ENCODE results near the gene NEK8. TPM values are rescaled to one million over a fixed set of nuclear protein-coding genes. Genes with fewer than 3 reads are reported as not detected.
A peak's percentile ranks its signal among the peaks of the same experiment; 100 is the strongest.

Gene NEK8
- total RNA-seq, 3 donors from 2014 or later (not counting 1 experiment from before 2014, with no cell fraction given): 5.9 to 7.4 (median 6.8) TPM

DNA sequence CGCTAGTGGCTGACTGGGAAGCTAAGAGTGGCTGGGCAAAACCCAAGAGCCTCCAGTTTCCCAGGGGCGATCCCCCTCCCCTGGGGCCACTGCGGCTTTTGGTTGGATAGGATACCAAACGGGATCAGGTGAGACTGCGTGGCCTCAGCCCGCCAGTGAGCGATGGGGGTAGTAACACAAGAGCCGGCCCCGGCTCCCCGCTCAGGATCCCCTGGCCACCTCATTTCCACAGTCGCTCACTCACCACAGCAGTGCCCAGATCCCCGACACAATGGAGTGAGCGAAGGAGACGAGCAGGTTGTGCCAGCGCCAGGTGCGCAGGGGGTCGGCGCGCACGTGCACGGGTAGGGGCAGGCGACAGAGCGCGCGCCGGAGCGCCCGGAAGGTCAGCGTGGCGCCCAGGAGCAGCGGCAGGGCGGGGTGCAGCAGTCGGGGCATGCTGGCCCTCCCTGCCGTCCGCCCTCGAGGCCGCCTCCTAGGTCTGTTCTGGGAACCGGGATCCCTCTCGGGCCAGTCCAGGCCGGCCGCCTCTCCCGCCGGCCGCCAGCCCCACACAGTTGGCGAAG is 2.8 kb upstream of the NEK8 start:
- H3K27me3 ChIP-seq (ENCODE audit: control insufficient read depth, insufficient read depth, low read length): no peaks in the 10 kb centered on the region
- peaks cover 41% of the 10 kb centered on the region for H3K36me3 ChIP-seq (ENCODE audit: control insufficient read depth, insufficient read depth, low read length)
- no peak overlapping the region for H3K27ac ChIP-seq (ENCODE audit: low read length)
- peaks cover 61% of the 10 kb centered on the region for H3K4me1 ChIP-seq (ENCODE audit: control insufficient read depth, insufficient read depth, low read length)
- no peaks in the 10 kb centered on the region for H3K9me3 ChIP-seq (ENCODE audit: control insufficient read depth, insufficient read depth, low read length)
- TF ChIP-seq, protein P1, sequence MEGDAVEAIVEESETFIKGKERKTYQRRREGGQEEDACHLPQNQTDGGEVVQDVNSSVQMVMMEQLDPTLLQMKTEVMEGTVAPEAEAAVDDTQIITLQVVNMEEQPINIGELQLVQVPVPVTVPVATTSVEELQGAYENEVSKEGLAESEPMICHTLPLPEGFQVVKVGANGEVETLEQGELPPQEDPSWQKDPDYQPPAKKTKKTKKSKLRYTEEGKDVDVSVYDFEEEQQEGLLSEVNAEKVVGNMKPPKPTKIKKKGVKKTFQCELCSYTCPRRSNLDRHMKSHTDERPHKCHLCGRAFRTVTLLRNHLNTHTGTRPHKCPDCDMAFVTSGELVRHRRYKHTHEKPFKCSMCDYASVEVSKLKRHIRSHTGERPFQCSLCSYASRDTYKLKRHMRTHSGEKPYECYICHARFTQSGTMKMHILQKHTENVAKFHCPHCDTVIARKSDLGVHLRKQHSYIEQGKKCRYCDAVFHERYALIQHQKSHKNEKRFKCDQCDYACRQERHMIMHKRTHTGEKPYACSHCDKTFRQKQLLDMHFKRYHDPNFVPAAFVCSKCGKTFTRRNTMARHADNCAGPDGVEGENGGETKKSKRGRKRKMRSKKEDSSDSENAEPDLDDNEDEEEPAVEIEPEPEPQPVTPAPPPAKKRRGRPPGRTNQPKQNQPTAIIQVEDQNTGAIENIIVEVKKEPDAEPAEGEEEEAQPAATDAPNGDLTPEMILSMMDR (IDR thresholded peaks at IDR 0.05): no peak
- ATAC-seq: no peak
- H3K4me3 ChIP-seq (ENCODE audit: low read length): peak overlapping the region; percentile 14
- 3% methylated on average over 45 of the region's 45 CpGs for WGBS (ENCODE audit: insufficient coverage)
- H3K9me3 Mint-ChIP-seq: no peaks in the 10 kb centered on the region
- DNase-seq: no peak
- peaks cover 42% of the 10 kb centered on the region in 2 donors for H3K4me1 Mint-ChIP-seq
- peak overlapping the region; percentile 80 for H3K4me3 Mint-ChIP-seq
- H3K27me3 Mint-ChIP-seq (ENCODE audit: low read depth in 2 of 2): no peaks in the 10 kb centered on the region
- intact Hi-C loops (cut with micrococcal nuclease): loop anchor here (2.0 to 5.0 kb wide), 4 partner anchors 37 to 567 kb away; partner anchors contain the start of genes FLOT2 and NUFIP2
- no peaks in the 10 kb centered on the region for H3K36me3 Mint-ChIP-seq
- H3K27ac Mint-ChIP-seq: peak overlapping the region; percentile 36 to 63

DNA sequence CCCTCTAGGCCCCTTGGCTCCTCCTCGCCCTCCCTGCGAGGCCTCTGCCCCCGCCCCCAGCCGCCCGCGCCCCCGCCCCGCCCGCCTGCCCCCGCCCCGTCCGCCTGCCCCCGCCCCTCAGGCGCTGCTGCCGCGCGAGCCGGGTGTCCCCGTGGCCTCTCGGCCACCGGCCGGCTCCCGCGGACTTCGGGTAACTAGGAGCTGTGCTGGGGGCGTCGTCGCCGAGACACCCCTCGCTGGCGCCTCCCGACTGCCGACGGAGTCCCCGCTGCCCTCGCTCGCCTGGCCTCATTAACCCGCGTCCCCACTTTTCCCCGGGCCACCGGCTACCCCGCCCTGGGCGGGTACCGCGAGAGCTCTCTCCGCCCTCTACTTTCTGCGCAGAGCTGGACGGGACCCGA is 2.4 kb upstream of the NEK8 start, which contains the start of gene TLCD1:
Gene TLCD1 (minus strand): TSS at position 8 of the 401 bp plus-strand sequence. CDS start 136 bp downstream, outside the sequence.
- WGBS (ENCODE audit: insufficient coverage): 0% methylated on average over 47 of the region's 49 CpGs

DNA sequence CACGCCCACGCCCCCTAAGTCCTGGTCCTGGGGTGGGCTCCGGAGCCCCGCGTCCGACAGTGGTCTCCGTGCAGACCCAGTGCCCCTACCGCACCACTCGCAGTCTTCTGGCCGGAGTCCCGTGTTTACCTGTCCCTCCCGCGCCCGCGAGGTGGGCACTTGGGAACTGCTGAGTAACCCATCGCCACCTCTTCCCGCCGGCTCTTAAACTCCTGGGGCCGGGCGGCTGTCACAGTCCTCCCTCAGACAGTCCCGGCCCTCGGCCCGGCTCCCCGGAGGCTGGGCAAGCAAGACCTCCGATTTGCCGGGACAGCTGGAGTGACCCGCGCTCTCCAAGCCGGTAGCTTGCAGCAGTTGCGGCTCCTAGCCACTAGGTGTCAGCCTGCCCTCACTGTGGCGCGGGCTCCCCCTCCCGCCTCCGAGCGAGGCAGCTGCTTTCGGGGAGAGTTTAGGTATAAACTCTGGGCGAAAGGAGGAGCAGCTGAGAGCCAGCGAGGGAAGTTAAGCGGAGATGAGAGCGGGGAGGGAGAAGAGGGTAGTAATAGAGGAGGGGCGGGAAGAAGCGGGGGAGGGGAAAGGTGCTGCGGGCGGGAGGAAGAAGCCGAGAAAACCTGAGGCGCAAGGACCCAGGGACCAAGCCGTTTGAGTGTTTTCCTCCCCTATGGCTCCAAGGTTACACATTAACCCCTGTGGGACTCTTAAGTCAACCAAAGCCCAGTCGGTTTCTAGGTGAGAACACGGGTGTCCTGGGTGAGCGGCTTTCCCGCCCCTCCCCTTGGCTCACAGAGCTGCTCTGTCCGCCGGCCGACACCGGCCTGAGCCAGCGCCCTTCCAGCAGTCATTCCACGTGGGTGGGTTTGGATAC is 1.7 kb upstream of the NEK8 start:
- intact Hi-C loops (cut with micrococcal nuclease): loop anchor here (1.0 to 5.0 kb wide), 6 partner anchors 23 to 565 kb away; partner anchors contain the start of genes FLOT2 and NUFIP2
- no peaks in the 10 kb centered on the region for H3K27me3 Mint-ChIP-seq (ENCODE audit: low read depth in 2 of 2)
- WGBS (ENCODE audit: insufficient coverage): under 1% methylated on average over 57 of the region's 57 CpGs
- ATAC-seq: peak; percentile 58 to 79 (median 59)
- H3K4me3 ChIP-seq (ENCODE audit: low read length): peak overlapping the region; percentile 71
- peaks cover 31% of the 10 kb centered on the region for H3K36me3 ChIP-seq (ENCODE audit: control insufficient read depth, insufficient read depth, low read length)
- peaks cover 36 to 41% of the 10 kb centered on the region in 2 donors for H3K4me1 Mint-ChIP-seq
- no peaks in the 10 kb centered on the region for H3K9me3 Mint-ChIP-seq
- peak overlapping the region; percentile 99 for H3K27ac ChIP-seq (ENCODE audit: low read length)
- DNase-seq: peak; percentile 88 to 94
- peaks cover 50% of the 10 kb centered on the region for H3K4me1 ChIP-seq (ENCODE audit: control insufficient read depth, insufficient read depth, low read length)
- H3K9me3 ChIP-seq (ENCODE audit: control insufficient read depth, insufficient read depth, low read length): no peaks in the 10 kb centered on the region
- no peaks in the 10 kb centered on the region for H3K36me3 Mint-ChIP-seq
- H3K27me3 ChIP-seq (ENCODE audit: control insufficient read depth, insufficient read depth, low read length): no peaks in the 10 kb centered on the region
- TF ChIP-seq, protein P1 (IDR thresholded peaks at IDR 0.05): peak; percentile 99
- H3K27ac Mint-ChIP-seq: peak overlapping the region; percentile 96
- H3K4me3 Mint-ChIP-seq: peak overlapping the region; percentile 96

More for the DNA sequence above, 2.4 kb upstream of the NEK8 start, which contains the start of gene TLCD1:
- peaks cover 37% of the 10 kb centered on the region for H3K36me3 ChIP-seq (ENCODE audit: control insufficient read depth, insufficient read depth, low read length)
- ATAC-seq (peak; percentile 12 to 41 (median 40)), DNase-seq (peak; percentile 42 to 77)
- peak within 1 kb of the TSS; percentile 99 for H3K27ac ChIP-seq (ENCODE audit: low read length)
- no peaks in the 10 kb centered on the region for H3K9me3 ChIP-seq (ENCODE audit: control insufficient read depth, insufficient read depth, low read length)
- Mint-ChIP-seq H3K36me3 (no peaks in the 10 kb centered on the region), H3K9me3 (no peaks in the 10 kb centered on the region), H3K27me3 (ENCODE audit: low read depth in 2 of 2) (no peaks in the 10 kb centered on the region), H3K4me1 (peaks cover 41% of the 10 kb centered on the region in 2 donors), H3K27ac (peak within 1 kb of the TSS; percentile 96), H3K4me3 (peak within 1 kb of the TSS; percentile 96)
- intact Hi-C loops (cut with micrococcal nuclease): loop anchor here (2.0 to 5.0 kb wide), 4 partner anchors 36 to 566 kb away; partner anchors contain the start of genes FLOT2 and NUFIP2
- H3K4me3 ChIP-seq (ENCODE audit: low read length): peak within 1 kb of the TSS; percentile 71
- no peaks in the 10 kb centered on the region for H3K27me3 ChIP-seq (ENCODE audit: control insufficient read depth, insufficient read depth, low read length)
- peaks cover 56% of the 10 kb centered on the region for H3K4me1 ChIP-seq (ENCODE audit: control insufficient read depth, insufficient read depth, low read length)
- TF ChIP-seq, protein P1 (IDR thresholded peaks at IDR 0.05): no peak
